ENCODE measurements around the gene NUDT3.

NUDT3 gene

DNA sequence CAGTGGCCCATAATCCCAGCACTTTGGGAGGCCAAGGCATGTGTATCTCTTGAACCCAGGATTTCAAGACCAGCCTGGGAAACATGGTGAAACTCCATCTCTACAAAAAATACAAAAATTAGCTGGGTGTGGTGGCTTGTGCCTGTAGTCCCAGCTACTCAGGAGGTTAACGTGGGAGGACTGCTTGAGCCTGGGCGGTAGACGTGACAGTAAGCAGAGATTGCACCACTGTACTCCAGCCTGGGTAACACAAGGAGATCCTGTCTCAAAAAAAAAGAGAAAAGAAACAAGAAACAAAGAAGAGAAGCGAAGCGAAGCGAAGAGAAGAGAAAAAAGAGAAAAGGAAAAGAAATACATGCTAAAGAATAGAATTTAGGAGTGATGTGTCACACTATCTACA lies 69.2 kb downstream of the NUDT3 start:
- Histone ChIP-seq H3K4me3 (IDR thresholded peaks at IDR 0.05; ENCODE audit: insufficient read depth, low read depth, low read length) (no peak overlapping the region), H3K4me2 (no peak overlapping the region), H2AFZ (ENCODE audit: low read depth) (no peak overlapping the region), H3K36me3 (ENCODE audit: insufficient read depth) (no peaks in the 10 kb centered on the region), H3K79me2 (ENCODE audit: insufficient read depth, low read depth) (peaks cover 16% of the 10 kb centered on the region; the same call in 1 of the 2 replicates), H3K9ac (no peak overlapping the region), H4K20me1 (ENCODE audit: insufficient read depth) (no peaks in the 10 kb centered on the region), H3K27me3 (ENCODE audit: insufficient read depth, low read depth) (no peaks in the 10 kb centered on the region), H3K27ac (no peak overlapping the region), H3K4me1 (ENCODE audit: low read depth, poor library complexity, severe bottlenecking) (peaks cover 12% of the 10 kb centered on the region)
- TF ChIP-seq, protein P1, sequence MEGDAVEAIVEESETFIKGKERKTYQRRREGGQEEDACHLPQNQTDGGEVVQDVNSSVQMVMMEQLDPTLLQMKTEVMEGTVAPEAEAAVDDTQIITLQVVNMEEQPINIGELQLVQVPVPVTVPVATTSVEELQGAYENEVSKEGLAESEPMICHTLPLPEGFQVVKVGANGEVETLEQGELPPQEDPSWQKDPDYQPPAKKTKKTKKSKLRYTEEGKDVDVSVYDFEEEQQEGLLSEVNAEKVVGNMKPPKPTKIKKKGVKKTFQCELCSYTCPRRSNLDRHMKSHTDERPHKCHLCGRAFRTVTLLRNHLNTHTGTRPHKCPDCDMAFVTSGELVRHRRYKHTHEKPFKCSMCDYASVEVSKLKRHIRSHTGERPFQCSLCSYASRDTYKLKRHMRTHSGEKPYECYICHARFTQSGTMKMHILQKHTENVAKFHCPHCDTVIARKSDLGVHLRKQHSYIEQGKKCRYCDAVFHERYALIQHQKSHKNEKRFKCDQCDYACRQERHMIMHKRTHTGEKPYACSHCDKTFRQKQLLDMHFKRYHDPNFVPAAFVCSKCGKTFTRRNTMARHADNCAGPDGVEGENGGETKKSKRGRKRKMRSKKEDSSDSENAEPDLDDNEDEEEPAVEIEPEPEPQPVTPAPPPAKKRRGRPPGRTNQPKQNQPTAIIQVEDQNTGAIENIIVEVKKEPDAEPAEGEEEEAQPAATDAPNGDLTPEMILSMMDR (conservative IDR thresholded peaks at IDR 0.05; ENCODE audit: low read depth, low read length) = no peak

DNA sequence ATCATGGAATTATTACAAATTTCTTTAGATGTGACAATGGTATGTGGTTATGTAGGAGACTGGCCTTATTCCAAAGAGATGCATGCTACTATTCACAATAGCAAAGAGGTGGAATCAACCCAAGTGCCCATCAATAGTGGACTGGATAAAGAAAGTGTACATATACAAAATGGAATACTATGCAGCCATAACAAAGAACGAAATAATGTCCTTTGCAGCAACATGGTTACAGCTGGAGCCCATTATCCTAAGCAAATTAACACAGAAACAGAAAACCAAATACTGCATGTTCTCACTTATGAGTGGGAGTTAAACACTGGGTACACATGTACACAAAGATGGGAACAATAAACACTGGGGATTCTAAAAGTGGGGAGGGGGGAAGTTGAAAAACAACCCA lies 69.7 kb downstream of the NUDT3 start:
- Histone ChIP-seq H3K27me3 (ENCODE audit: insufficient read depth, low read depth) (no peaks in the 10 kb centered on the region), H3K36me3 (ENCODE audit: insufficient read depth) (no peaks in the 10 kb centered on the region), H3K79me2 (ENCODE audit: insufficient read depth, low read depth) (peaks cover 19% of the 10 kb centered on the region; the same call in 1 of the 2 replicates), H3K4me1 (ENCODE audit: low read depth, poor library complexity, severe bottlenecking) (peaks cover 18% of the 10 kb centered on the region), H3K4me2 (no peak overlapping the region), H3K9ac (no peak overlapping the region), H3K4me3 (IDR thresholded peaks at IDR 0.05; ENCODE audit: insufficient read depth, low read depth, low read length) (no peak overlapping the region), H2AFZ (ENCODE audit: low read depth) (no peak overlapping the region), H3K27ac (no peak overlapping the region), H4K20me1 (ENCODE audit: insufficient read depth) (no peaks in the 10 kb centered on the region)
- TF ChIP-seq, protein P1 (conservative IDR thresholded peaks at IDR 0.05; ENCODE audit: low read depth, low read length) = no peak

DNA sequence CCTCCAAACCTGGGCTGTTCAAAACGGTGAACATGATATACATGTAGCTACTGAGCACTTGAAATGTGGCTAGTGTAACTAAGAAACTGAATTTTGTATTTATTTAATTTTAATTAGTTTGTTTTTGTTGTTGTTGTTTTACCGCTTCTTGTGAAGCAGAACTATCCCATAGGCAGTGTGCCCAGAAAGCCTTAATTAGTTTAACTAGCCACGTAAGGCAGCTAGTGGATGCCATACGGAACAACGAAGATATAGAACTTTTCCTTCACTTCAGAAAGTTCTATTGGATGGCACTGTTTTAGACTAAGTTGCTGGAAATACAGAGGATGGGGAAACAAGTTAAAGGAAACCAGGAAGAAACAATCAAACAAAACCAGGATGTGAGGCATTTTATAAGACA lies 70.6 kb downstream of the NUDT3 start:
- Histone ChIP-seq H3K79me2 (ENCODE audit: insufficient read depth, low read depth) (peaks cover 19% of the 10 kb centered on the region; the same call in 1 of the 2 replicates), H3K9ac (no peak overlapping the region), H3K4me2 (no peak overlapping the region), H4K20me1 (ENCODE audit: insufficient read depth) (no peaks in the 10 kb centered on the region), H2AFZ (ENCODE audit: low read depth) (no peak overlapping the region), H3K36me3 (ENCODE audit: insufficient read depth) (no peaks in the 10 kb centered on the region), H3K4me3 (IDR thresholded peaks at IDR 0.05; ENCODE audit: insufficient read depth, low read depth, low read length) (no peak overlapping the region), H3K27me3 (ENCODE audit: insufficient read depth, low read depth) (no peaks in the 10 kb centered on the region), H3K4me1 (ENCODE audit: low read depth, poor library complexity, severe bottlenecking) (peaks cover 27% of the 10 kb centered on the region), H3K27ac (no peak overlapping the region)
- TF ChIP-seq, protein P1 (conservative IDR thresholded peaks at IDR 0.05; ENCODE audit: low read depth, low read length) = no peak

DNA sequence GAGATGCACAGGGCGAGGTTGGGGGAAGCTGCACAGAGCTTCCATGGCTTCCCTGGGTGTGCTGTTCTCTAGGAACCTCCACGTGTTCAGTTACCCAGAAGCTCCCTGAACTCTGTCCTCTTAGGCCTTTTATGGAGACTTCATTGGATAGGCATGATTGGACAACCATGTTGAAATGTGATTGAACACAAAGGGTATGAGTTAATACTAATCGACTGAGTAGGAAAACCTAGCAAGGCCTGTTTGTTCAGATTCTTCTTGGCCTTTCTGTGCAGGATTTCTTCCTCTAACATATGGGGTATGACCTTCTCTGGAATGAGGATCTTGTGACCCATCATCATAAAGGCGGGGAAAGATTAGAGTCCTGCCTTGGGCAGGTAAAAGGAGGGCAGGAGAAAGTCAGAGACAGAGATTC lies 73.0 kb downstream of the NUDT3 start:
- Histone ChIP-seq H3K4me1 (ENCODE audit: low read depth, poor library complexity, severe bottlenecking) (peaks cover 49% of the 10 kb centered on the region), H3K36me3 (ENCODE audit: insufficient read depth) (no peaks in the 10 kb centered on the region), H4K20me1 (ENCODE audit: insufficient read depth) (no peaks in the 10 kb centered on the region), H3K4me2 (no peak overlapping the region), H3K79me2 (ENCODE audit: insufficient read depth, low read depth) (peaks cover 19% of the 10 kb centered on the region; the same call in 1 of the 2 replicates), H2AFZ (ENCODE audit: low read depth) (no peak overlapping the region), H3K27ac (no peak overlapping the region), H3K27me3 (ENCODE audit: insufficient read depth, low read depth) (no peaks in the 10 kb centered on the region), H3K9ac (no peak overlapping the region), H3K4me3 (IDR thresholded peaks at IDR 0.05; ENCODE audit: insufficient read depth, low read depth, low read length) (no peak overlapping the region)
- TF ChIP-seq, protein P1 (conservative IDR thresholded peaks at IDR 0.05; ENCODE audit: low read depth, low read length) = no peak
